Fibroblast of upper back skin (primary cell): ENCODE data around the gene BACH2.
"Not testable (repeated sequence)": the region's sequence is repeated elsewhere in the genome, so short reads cannot be mapped to it uniquely, and the experiment has no call there.

ENCODE experiments used
- DNase-seq: peaks from one replicate; pipeline ENCODE4 v3.0.0-alpha.2; 2013

Gene BACH2

DNA sequence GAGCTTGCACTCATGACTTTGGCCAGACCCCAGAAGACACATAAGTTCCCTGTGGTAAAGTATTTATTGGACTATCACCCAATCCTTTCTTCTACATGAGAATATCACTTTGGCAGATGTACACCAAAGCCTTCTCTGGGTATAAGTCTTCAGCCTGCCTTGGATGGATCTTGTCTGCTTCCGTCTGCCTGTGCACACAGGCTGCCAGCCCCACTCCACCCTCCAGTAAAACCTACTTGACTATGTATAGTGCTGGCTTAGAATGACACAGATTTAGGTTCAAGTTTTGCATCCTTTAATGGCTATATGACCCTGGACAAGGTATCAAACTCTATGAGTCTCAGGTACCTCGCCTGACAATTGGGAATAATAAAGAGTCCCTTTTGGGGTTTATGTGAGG is 63.4 kb downstream of the BACH2 start:
- no peak for DNase-seq

DNA sequence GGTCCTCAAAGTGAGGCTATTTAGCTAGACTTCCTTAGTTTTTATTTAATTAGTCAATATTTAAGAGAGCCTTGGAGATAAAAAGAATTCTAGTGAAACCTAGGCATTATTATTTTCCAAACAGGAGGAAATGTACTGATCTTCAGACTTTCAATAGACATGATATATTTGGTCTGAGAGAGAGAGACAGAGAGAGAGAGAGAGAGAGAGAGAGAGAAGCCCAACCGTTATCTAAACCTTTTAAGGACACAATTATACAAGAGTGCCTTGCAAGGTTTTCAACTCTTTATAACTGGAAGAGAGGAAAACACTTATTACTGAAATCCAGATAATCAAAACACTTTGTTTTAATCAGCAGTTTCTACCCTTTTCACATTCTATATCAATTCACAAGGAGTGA is 64.8 kb downstream of the BACH2 start:
- DNase-seq, result no peak

DNA sequence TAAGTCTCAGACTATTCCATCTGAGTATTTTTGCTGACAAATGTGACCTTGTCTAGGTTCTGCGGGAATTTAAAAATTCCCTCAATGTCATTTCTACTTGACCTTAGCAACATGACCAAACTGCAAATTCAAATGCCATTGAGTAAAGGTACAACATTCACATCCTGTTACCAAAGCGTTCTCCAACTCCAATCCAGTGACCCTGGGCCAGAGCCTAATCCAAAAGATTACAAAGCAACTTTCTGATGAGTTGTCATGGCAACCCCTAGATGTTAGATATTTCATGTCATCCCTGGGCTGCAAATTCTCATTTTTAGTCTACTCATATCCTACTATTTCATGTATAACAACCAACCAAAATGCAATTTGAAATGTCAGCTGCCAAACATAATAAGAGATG is 65.3 kb downstream of the BACH2 start:
- no peak for DNase-seq

DNA sequence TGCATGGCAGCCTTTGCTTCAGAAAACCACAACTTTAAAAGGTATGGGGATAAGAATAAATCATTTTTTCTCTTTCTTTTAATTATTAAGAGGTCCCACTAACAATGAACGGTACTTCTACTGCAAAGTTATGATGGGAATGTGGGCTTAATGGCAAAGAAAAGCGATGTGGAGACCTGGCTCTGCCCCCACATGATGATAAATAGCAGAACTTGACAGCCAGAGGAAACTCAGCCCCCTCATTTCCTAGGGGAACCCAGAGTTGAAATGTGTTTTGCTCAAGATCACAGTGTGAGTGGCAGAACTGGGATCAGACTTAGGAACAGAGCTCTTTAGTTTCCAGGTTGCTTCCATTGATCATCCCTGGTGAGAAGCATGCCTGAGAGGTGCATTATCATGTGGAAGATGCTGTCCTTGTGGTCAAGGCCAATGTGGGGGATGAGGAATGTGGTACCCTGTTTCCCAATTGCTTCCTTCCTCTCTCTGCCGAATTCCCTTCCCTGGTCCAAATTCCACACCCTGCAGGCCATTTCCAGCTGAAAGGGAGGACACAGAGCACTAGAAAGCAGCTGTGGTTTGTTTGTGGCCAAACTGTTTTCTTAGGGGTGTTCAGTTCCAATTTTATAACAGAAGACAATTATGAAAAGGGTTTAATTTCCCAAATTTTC is 66.0 kb downstream of the BACH2 start:
- DNase-seq, result peak; percentile 80

DNA sequence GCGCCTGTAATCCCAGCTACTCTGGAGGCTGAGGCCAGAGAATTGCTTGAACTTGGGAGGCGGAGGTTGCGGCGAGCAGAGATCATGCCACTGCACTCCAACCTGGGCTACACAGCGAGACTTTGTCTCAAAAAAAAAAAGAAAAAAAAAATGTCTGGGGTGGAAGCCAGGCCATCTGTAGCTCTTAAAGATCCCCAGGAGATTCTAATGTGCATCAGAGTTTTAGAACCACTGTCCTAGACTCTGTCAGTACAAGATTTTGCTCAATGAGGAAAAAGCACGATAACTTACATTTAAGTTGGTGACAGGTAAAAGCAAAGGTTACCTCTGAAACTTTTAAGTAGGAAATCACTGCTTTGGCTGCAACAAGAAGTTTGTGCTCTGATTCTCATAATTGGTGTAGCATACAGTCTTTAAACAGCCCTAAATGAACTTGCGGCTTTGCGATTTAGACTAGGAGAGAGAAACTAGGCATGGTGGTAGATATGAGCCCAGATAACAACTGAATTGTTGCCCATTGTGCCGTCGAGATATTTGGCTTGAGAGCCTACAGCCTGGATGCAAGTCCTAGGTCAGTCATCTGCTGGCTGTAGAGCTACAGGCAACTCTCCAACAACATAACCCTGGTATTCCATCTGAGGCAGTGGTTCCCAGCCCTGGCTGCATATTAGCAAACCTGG is 67.2 kb downstream of the BACH2 start:
- DNase-seq, result no peak

DNA sequence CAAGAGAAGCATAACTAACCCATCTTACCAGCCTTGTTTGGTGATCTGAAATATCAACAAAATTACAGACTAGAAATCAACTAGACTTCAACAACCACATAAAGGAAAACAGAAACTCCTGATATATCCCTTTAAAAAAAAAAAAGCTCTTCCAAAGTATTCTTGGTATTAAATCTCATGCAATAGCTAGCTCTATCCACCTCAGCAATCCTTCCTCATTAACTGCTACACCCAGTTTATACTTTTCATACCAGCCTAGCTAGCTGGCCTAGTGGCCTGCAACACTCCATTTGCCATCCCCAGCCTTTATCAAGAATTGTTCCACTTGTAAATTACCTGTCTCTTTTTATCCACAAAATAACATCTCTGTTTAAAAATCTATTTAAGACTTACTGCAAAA is 69.0 kb downstream of the BACH2 start:
- DNase-seq, result peak; percentile 37

DNA sequence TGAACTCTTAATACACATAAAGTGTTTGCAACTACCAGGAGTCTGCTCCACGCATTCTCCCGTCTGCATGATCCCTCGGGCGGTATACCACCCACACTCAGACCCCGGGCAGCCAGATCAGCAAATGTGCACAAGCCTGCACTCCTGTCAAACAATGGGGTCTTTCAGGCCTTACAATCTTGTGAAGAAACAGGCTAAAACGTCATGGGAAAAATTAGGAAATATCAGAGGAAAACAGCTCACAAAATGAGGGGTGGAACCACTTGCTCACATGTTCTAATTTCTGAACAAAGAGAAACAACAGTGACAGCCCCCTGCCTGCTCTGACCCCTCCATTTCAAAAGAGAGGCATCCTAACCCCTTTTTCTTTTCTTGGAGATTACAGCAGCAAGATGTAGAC is 69.4 kb downstream of the BACH2 start:
- DNase-seq, result no peak

DNA sequence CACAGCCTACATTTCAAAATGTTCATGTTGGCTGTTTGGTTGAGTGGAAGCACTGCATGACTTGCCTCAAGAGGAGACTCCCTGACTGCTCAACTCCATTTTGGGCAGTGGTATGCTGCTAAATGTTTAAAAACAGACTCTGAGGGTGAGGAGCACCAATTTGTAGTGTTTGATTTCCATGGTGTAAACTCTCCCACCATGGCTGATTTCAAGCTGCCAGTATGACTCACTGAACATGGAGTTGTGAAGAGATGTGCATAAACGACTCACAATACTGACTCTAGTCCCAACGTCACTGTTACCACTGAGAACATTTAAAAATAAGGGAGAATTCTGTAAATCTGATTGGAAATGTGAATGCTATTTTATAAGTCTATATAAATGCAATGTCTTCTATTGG is 70.4 kb downstream of the BACH2 start:
- DNase-seq, result peak; percentile 43

DNA sequence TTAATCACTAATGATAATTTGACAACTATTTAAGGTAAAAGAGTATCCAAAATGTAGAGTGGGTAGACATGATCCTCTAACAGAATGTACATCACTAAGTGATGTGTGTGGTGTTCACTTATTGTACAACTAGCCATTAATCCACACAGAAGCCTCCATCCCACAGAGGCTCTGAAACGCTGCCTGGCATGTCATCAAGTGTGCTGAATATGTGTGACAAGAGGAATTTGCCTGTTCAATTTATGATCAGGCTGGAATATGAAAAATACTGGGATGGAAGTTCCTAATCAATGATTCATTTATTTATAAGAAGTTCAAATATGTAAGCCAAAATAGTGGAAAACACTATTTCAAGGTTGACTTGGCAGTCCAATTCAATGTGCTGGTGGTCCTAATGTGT is 72.4 kb downstream of the BACH2 start:
- DNase-seq, result peak; percentile 73

DNA sequence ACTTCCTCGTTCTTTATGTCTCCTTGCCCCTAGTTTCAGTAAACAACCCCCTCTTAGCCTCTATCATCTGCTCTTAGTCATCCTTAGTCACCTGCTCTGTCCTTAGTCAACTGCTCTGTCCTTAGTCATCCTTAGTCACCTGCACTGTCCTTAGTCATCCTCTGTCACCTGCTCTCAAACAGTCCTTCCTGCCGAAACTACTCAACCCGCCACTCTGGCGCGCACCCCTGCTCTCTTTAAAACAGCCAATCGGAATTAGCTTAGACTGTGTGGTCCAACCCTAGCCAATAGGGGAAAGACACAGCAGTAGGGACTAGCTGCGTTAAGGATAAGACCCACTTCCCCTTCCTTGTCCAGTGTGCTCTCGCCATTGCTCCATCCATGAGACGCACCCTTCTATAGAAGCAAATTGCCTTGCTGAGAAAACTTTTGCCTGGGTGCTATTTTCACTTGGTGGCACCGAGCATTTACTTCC is 73.9 kb downstream of the BACH2 start:
- DNase-seq, result no peak

DNA sequence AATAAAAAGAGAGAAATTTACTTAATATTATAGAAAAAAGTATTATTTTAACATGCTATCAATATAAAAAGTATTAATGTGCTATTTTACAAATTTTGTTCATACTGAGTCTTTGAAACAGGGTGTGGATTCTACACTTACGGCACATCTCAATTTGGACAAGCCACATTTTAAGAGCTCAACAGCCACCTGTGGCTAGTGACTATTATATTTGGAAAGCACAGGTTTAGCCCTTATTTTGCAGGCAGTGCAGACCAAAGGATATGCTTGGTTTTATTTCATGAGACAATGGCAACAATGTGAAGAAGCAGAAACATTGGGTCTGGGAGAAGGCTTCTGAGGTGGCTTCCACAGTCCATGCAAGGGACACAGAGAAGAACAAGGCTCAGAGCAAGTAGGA is 74.6 kb downstream of the BACH2 start:
- no peak for DNase-seq

DNA sequence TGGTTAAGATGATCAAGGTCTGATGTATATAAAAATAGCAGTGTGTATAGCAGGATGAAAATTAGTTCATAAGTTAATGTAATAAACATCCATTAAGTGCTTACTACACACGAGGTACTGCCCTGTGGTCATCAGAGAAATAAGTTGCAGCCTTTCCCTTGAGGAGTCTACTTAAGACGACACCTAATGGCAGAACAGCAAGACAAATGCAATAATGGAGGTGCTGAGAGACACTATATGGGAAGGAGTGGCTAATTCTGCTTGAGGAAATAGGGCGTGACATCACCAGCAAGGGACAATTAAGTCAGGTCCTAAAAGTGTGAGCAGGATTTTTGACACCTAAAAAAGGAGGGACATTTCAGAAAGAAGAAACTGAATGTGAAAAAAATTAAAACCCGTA is 75.2 kb downstream of the BACH2 start:
- DNase-seq, result no peak

DNA sequence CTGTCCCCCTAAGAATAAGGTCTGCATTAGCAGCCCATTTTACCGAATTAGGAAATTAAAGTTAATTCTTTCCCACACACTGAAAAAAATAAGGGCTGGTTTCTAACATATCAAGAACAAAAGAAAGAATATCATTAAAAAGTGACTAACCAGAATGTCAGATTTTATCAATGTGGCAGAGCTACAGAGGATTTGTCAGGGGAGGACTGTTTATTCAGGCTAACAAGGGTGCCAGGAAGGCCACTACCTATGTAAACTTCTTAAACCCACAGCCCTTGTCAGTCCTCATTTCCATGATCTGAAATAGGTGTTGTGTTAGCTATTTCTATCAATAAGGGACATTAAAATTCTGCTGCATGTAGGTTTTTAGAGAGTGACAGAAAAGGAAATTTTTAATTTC is 76.4 kb downstream of the BACH2 start:
- DNase-seq, result no peak

DNA sequence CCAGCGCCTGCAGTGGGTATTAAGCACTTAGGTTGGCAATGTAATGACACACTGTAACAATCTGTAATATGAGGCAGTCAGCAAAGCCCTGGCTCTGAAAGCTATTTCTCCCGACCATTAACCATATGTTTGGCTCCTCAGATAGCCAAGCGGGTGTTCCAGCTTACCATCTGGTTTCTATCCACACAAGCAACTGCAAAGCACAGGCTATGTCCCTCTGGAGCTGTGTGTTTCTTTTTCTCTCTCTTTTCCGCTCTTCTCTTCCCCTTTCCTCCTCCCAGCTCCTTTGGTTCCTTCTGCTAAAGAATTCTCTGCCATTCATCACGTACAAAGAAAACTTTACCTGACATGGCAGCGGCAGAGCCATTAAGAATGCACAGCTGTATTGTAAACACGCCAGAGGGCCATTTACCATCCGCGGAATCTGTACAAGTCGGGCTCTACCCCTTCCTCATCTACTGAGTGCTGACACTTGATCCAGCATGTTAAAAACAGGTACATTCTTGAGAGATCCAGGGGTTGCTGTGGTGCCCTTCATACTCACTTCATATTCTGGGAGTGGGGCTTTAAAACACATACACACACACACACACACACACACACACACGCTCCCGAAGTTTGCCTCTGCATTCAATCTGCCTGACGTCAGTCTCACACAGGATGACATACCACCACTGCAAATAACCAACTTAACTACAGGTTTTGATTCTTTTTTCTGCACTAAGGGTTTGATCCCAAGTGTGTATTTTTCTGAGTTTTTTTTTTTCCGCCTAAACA is 77.2 kb downstream of the BACH2 start:
- peak; percentile 95 for DNase-seq

DNA sequence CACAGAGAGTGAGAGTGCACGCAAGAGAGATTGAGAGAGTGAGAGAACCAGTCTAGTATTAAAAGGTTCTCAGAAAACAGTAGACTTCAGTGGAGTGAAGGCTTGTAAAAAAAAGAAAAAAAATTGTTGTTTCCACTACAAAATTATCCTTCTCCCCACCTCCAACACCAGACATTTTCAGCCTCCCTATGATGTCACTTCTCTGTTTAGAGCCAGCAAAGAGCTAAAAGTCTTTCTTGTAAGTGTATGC is 77.8 kb downstream of the BACH2 start:
- DNase-seq, result no peak

DNA sequence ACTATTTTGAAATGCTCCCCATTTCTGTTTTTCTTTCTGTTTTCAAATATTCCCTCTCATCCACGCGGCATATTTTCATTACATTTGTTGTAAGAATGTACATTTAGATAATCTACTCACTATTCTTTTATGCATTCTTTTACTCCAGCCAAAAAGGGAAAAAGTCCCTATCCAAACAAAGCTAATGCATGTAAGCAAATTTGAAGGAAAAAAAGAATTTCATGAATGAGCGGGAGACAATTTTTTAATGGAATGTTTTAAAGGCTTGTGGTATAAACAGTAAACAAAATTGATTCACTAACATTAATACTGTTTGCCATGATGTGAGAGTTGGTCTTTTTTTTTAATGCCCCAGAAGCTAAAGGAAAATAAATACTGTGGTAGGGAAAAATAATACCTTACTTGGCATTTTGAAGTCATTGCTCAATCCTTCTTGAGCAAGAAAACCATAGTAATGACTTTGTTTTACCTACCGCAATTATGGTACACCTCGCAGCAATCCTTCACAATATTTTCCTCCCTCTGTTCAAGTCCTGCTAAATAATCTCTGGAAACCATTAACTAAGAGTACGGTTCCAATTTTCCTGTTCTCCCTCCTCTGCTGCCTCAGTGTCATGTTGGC is 79.0 kb downstream of the BACH2 start:
- peak; percentile 43 for DNase-seq

DNA sequence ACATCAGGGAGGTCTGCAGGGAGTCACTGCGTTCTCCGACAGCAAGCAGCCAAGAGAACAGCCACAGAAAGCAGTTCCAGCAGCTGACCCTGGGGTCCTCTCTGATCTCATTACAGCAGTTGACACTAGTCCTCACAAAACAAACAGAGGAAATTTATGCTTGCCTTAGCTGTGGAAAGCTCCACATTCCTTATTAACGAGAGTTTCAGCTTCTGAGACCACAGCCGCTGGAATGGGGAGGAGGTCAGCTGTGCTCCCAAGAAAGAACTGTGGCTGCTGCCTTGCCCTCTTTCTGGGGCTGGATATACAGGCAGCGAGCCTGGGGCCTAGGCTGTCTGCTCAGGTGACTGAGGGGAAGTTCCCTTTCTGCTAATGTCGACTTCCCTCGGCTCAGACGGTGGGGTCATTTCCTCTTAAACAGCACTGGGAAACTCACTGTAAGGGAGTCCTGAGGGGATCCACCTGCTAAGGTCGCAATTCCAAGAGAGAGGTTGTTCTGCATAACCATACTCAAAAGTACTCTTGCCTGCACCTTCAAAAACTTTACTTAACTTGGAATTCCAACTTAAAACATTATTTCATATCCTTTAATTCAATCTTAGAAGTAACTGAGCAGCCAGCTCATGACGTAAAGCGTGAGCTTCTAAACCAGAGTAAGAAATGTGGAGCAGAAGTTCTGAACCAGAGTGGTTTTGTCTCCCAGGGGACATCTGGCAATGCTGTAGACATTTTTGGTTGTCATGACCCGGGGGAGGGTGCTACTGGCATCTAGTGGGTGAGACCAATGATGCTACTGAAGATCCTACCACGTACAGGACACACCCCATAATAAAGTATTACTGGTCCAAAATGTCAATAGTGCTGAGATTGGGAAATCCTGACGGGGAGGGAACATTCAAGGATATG is 80.3 kb downstream of the BACH2 start:
- DNase-seq, result peak; percentile 68

DNA sequence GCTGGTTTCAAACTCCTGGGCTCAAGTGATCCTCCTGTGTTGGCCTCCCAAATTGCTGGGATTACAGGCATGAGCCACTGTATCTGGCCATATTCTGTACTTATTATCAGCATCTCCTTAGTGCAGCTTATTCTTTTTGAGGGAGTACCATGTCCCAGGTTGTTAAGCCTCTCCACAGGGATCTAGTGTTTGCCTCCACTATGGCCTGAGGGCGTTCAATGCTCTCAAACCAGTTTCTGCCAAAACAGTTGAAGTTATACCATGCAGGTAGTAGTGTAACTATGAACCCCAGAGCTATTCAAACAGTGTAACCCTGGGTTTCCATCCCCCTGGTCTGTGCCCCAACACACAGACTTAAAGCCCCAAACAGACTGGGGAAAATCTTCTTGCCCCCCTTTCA is 81.7 kb downstream of the BACH2 start:
- no peak for DNase-seq

DNA sequence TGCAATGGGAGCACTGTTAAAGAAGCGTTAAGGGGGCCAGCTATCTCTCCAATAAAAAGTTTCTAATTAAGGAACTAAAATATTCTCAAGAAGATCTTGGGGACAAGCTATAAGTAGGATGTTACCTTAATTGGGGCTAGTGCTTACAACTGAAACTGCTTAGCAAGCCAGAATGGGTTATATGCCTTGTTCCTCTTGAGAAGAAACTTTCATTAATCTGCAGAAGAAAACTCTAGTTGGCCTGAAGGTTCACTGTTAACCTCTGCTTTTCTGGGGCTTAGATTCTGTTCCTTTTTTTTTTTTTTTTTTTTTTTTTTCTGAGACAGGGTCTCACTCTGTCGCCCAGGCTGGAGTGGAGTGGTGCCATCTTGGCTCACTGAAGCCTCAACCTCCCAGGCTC is 82.2 kb downstream of the BACH2 start:
- DNase-seq, result no peak

DNA sequence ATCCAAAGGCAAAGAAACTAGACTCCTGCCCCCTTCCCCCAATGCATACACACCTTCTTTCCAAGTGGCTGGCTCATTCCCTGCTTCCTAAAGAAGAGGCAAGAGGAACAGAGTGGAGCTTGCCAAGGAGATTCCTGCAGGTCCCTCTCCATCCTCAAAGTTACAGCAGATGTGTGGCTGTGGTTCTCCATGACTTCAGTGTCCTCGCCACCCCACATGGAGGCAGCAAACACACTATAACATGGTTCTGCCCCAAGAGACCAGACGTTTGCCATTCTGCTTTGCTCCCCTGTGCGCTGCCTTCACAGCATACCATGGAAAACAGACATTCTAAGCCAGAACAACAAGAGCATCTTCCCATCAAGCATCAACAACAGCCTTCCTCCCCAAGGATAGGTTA is 84.4 kb downstream of the BACH2 start:
- DNase-seq, result no peak

DNA sequence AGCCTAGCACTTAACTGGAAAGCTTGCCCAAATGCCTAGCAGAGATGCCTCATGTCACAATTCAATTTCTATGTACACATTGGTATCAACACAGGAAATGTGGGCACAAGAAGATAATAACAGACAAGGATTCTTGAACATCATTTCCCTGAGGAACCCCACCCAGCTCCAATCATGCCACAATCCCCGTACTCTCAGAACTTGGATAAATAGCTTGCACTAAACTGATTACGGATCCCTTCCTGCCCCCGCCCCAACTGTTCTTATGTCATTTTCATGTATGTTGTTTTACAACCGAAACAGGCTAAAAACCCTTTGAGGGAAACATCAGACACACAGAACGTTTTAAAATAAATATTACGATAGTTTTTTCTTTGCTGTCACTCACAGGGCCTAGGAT is 87.1 kb downstream of the BACH2 start:
- no peak for DNase-seq

DNA sequence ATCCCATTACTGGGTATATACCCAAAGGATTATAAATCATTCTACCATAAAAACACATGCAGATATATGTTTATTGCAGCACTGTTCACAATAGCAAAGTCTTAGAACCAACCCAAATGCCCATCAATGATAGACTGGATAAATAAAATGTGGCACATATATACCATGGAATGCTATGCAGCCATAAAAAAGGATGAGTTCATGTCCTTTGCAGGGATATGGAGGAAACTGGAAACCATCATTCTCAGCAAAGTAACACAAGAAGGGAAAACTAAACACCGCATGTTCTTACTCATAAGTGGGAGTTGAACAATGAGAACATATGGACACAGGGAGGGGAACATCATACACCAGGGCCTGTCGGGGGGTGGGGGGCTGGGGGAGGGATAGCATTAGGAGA is 88.0 kb downstream of the BACH2 start:
- not testable (repeated sequence) for DNase-seq
